BJ (cell line): ENCODE measurements around the gene HBA1. TPM values are rescaled to one million over a fixed set of nuclear protein-coding genes. Genes with fewer than 3 reads are reported as not detected.

Source experiments
- CTCF ChIA-PET: fragments of 350-600 bp; formaldehyde crosslinking; extraction: SDS; loops from one replicate; lab custom pipeline; 2021; ENCODE audit warnings: antibody characterized with exemption, inconsistent platforms; lab: Yijun Ruan, JAX
- POLR2A ChIA-PET: fragments of 300-600 bp; sonication (Branson Sonifier 250); formaldehyde crosslinking; extraction: SDS; loops from one replicate; lab custom pipeline; 2021; ENCODE audit warnings: antibody characterized with exemption; lab: Charles Lee
- DNase-seq: peaks from one replicate; pipeline ENCODE4 v3.0.0-alpha.2; 2011; ENCODE audit warnings: low read depth
- H3K27me3 ChIP-seq: 2 replicates; pipeline ENCODE4 v1.6.0; 2011; ENCODE audit warnings: low read length; ENCODE audit not compliant: control insufficient read depth, insufficient read depth
- H3K36me3 ChIP-seq: 2 replicates; pipeline ENCODE4 v1.5.1; 2011; ENCODE audit warnings: low read length; ENCODE audit not compliant: control insufficient read depth, insufficient read depth
- H3K4me3 ChIP-seq: 2 replicates; pipeline ENCODE4 v1.5.1; 2011; ENCODE audit warnings: low read depth, mild to moderate bottlenecking, control low read depth, low read length
- polyA plus RNA-seq: library from polyadenylated mRNA; depleted of rRNA; stranded (reverse); fragments of >200 nt; gene quantifications from 2 replicates; pipeline ENCODE4 v1.2.3, GENCODE V29; 2011
- TF ChIP-seq, protein P1 (sequence below): IDR thresholded peaks from 2 replicates; pipeline ENCODE4 v1.5.1; 2011; ENCODE audit warnings: low read depth, mild to moderate bottlenecking, control low read depth, inconsistent platforms, low read length, moderate library complexity; ENCODE audit not compliant: insufficient read depth

HBA1 gene
- polyA plus RNA-seq, 1 experiment = not detected

DNA sequence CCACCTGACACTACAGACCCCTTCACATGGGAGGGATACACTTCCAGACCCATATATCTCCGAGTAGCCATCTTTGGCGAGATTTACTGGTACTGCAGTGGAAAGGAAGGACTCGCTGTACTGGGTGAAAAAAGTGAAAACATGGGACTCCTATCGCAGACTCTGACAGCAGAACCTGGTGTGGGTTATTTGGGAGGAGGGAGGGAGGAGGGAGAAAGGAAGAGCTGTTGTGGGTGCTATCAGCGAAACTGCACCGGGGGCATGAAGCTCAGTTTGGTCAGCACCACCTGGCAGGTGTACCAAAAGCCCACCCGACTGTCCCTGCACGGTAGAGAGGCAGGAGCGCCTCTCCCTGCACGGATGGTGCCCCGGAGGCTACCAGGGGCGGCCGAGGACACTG, 8.7 kb downstream of the HBA1 start:
- TF ChIP-seq, protein P1, sequence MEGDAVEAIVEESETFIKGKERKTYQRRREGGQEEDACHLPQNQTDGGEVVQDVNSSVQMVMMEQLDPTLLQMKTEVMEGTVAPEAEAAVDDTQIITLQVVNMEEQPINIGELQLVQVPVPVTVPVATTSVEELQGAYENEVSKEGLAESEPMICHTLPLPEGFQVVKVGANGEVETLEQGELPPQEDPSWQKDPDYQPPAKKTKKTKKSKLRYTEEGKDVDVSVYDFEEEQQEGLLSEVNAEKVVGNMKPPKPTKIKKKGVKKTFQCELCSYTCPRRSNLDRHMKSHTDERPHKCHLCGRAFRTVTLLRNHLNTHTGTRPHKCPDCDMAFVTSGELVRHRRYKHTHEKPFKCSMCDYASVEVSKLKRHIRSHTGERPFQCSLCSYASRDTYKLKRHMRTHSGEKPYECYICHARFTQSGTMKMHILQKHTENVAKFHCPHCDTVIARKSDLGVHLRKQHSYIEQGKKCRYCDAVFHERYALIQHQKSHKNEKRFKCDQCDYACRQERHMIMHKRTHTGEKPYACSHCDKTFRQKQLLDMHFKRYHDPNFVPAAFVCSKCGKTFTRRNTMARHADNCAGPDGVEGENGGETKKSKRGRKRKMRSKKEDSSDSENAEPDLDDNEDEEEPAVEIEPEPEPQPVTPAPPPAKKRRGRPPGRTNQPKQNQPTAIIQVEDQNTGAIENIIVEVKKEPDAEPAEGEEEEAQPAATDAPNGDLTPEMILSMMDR = no peak
- DNase-seq = no peak
- H3K4me3 ChIP-seq = no peak overlapping the region
- ChIA-PET CTCF (no interaction called here), POLR2A (no interaction called here)
- H3K36me3 ChIP-seq = peaks cover 17% of the 10 kb centered on the region
- H3K27me3 ChIP-seq = no peaks in the 10 kb centered on the region

DNA sequence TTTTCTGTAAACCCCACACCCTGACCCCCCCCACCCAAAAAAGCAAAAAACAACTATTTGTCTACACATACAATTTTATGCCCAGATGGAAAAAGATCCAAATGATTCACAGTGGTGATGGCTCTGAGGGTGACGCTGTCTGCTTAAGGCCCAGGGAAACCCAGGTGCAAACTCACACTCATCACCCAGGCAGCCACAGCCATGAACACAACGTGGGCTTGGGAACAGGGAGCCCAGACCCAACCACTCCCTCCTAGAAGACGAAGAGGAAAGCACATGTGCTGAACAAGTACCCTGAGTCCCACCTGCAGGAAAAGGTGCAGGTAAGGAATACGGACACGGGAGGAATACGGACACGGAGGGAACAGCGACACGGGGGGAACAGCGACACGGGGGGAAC, 9.2 kb downstream of the HBA1 start:
- CTCF ChIA-PET = no interaction called here
- TF ChIP-seq, protein P1 = no peak
- H3K27me3 ChIP-seq = no peaks in the 10 kb centered on the region
- DNase-seq = no peak
- POLR2A ChIA-PET = no interaction called here
- H3K36me3 ChIP-seq = peaks cover 20% of the 10 kb centered on the region
- no peak overlapping the region for H3K4me3 ChIP-seq

DNA sequence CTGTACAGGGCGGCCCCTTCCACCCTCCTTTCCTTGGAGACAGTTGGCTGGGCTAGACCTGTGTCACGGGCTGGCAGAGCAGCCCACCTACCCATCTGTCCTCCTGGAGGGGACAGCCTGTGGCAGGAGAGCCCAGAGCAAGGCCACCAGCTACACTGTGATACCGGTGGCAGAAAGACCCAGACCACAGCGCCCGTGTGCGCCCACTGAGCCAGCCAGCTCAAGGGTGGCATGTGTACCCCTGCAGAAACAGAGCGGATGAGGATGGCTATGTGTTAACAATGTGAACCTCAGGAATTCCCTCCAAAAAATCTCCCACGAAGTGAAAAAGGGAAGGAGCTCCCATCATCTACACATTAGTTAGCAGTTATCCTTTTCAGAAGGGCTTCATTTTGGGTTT, 10.8 kb downstream of the HBA1 start:
- no peak for DNase-seq
- Histone ChIP-seq H3K36me3 (peaks cover 29% of the 10 kb centered on the region), H3K27me3 (no peaks in the 10 kb centered on the region), H3K4me3 (no peak overlapping the region)
- ChIA-PET CTCF (no interaction called here), POLR2A (no interaction called here)
- TF ChIP-seq, protein P1 = no peak

DNA sequence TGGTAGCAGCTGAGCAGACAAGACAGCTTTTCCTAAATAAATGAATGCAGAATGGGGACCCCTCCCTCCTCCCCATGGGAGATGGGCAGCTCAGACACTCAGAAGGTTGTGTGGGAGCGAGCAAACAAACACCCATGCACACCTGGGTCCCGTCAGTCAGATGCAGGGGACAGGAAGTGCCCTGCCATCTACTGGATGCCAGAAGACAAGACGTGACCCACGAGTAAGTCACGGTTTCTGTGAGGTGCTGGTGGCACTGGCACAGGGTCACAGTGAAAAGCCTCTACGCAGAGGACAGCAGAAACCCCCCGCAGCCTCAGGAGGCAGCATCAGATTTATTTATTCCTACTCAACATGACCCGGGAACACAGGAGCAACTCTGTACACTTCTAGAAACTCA, 12.2 kb downstream of the HBA1 start:
- Histone ChIP-seq H3K4me3 (no peak overlapping the region), H3K36me3 (peaks cover 33% of the 10 kb centered on the region), H3K27me3 (no peaks in the 10 kb centered on the region)
- ChIA-PET POLR2A (no interaction called here), CTCF (interaction anchor here (0.6 to 1.5 kb wide), 2 partner anchors 9 to 81 kb away, joined by 3 to 4 read pairs; no protein-coding TSS in a partner anchor)
- no peak for DNase-seq
- TF ChIP-seq, protein P1 = no peak

DNA sequence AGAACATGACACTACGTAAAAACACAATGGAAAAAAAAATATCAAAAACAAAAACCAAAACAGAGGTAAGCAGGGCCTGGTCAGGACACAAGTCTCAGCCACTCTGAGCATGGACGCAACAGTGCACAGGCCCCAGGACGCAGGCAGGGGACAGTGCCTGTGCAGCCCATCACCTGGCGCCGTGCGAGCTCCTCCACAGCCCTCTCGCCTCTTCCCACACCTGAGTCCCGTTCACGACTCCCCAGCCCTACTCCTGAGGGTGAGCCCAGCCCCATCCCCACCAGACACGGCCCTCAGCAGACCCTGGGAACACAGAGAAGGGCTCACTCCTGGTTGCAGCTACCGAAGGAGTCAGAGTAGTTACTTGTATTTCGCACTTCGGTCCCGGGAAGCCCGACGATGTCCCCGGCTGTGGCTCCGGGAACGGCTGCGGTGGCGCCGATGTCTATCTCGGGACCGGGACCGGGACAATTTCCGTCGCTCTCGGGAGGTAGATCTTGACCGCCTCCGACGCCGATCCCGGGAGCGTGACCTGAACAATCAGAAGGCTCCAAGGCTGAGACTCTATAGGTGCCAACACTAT, 13.2 kb downstream of the HBA1 start:
- Histone ChIP-seq H3K36me3 (peaks cover 39% of the 10 kb centered on the region), H3K4me3 (no peak overlapping the region), H3K27me3 (no peaks in the 10 kb centered on the region)
- ChIA-PET POLR2A (no interaction called here), CTCF (interaction anchor here (1.5 kb wide), 1 partner anchor 83 kb away, joined by 4 read pairs; no protein-coding TSS in a partner anchor)
- TF ChIP-seq, protein P1 = no peak
- DNase-seq = no peak
